ENCODE results near the gene S100A8.

DNA sequence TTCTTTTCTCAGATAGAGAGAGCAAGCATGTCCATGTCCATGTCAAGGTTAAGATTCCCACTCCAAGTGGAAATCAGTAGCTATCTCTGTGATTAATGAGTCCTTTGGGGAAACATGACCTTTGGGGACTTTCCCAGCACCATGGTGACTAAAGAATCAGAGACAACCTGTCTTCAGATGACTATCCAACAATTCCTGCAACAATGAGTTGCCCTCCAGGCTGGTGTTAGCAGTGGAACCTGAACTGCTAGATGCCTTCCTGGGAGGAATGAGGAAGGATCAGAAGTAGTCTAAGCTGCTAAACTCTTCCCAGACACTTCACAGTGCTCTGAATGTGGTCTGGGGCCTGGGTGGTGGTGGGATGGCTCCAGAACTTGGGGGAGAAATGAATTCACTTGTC, 26.7 kb downstream of the S100A8 start:
- TF ChIP-seq EZH2 (IDR thresholded peaks at IDR 0.05): no peak
- TF ChIP-seq POLR2AphosphoS5 (IDR thresholded peaks at IDR 0.05; ENCODE audit: borderline replicate concordance, low read depth, low read length): no peak
- TF ChIP-seq FOXP2 (optimal IDR thresholded peaks at IDR 0.05; ENCODE audit: control extremely low read depth, extremely low read length, insufficient read depth): no peak
